Stimulated activated CD4-positive, alpha-beta T cell treated with anti-CD3 and anti-CD28 coated beads, Interleukin-12 subunit alpha, Interleukin-12 subunit beta, amount 100 ng/mL, for 24 hours (primary cell): ENCODE results near the gene COTL1.
"Not testable (repeated sequence)": the region's sequence is repeated elsewhere in the genome, so short reads cannot be mapped to it uniquely, and the experiment has no call there.

Experiments used
- DNase-seq, 2 experiments: peaks; one replicate each; pipeline ENCODE4 v3.0.0-alpha.2; 2020; ENCODE audit warnings: low read depth in 2 of 2

The COTL1 gene

GRCh38 chr16:84530590-84530989, 87.3 kb downstream of the COTL1 start:
- DNase-seq: no peak

- no peak for DNase-seq
Measured at GRCh38 chr16:84529607-84530006, 88.3 kb downstream of the COTL1 start.

GRCh38 chr16:84528322-84528721, 89.6 kb downstream of the COTL1 start:
- DNase-seq: no peak

- DNase-seq: no peak
Measured at GRCh38 chr16:84527532-84528269, 90.2 kb downstream of the COTL1 start.

- DNase-seq: no peak
Measured at GRCh38 chr16:84526794-84527531, 90.9 kb downstream of the COTL1 start.

- DNase-seq: not testable (repeated sequence)
Measured at GRCh38 chr16:84524941-84525581, 92.8 kb downstream of the COTL1 start.

- DNase-seq: no peak
Measured at GRCh38 chr16:84524346-84524920, 93.4 kb downstream of the COTL1 start.

GRCh38 chr16:84521497-84521770, 96.4 kb downstream of the COTL1 start:
- DNase-seq: no peak

- DNase-seq: no peak
Measured at GRCh38 chr16:84520725-84521496, 97.0 kb downstream of the COTL1 start.

GRCh38 chr16:84519855-84520254, 98.0 kb downstream of the COTL1 start:
- no peak for DNase-seq

- no peak for DNase-seq
Measured at GRCh38 chr16:84518804-84519341, 99.0 kb downstream of the COTL1 start.

- not testable (repeated sequence) for DNase-seq
Measured at GRCh38 chr16:84518220-84518619, 99.7 kb downstream of the COTL1 start.

- no peak for DNase-seq
Measured at GRCh38 chr16:84517366-84517765, 100.5 kb downstream of the COTL1 start.
